ENCODE results near the gene IFRD2.
"Not testable (repeated sequence)": the region's sequence is repeated elsewhere in the genome, so short reads cannot be mapped to it uniquely, and the experiment has no call there.

Gene IFRD2

GRCh38 chr3:50278123-50278879 is 13.9 kb downstream of the IFRD2 start:
- no peak for DNase-seq

- DNase-seq = no peak
These were observed 15.5 kb downstream of the IFRD2 start for GRCh38 chr3:50276762-50277101.

GRCh38 chr3:50275996-50276761 is 16.1 kb downstream of the IFRD2 start:
- DNase-seq = no peak

GRCh38 chr3:50275141-50275995 is 16.9 kb downstream of the IFRD2 start:
- DNase-seq = no peak

- DNase-seq = peak; percentile 74
These were observed 17.7 kb downstream of the IFRD2 start for GRCh38 chr3:50274371-50275104.

- DNase-seq = no peak
These were observed 18.6 kb downstream of the IFRD2 start for GRCh38 chr3:50273689-50274065.

- DNase-seq = peak; percentile 86
These were observed 19.1 kb downstream of the IFRD2 start for GRCh38 chr3:50272911-50273688.

GRCh38 chr3:50272538-50272910 is 19.7 kb downstream of the IFRD2 start:
- not testable (repeated sequence) for DNase-seq

GRCh38 chr3:50271314-50271936 is 20.8 kb downstream of the IFRD2 start:
- no peak for DNase-seq

- no peak for DNase-seq
These were observed 21.6 kb downstream of the IFRD2 start for GRCh38 chr3:50270422-50271224.

- no peak for DNase-seq
These were observed 22.2 kb downstream of the IFRD2 start for GRCh38 chr3:50269977-50270413.

- no peak for DNase-seq
These were observed 22.8 kb downstream of the IFRD2 start for GRCh38 chr3:50269460-50269859.

- DNase-seq = no peak
These were observed 23.4 kb downstream of the IFRD2 start, which contains the start of gene SEMA3B for GRCh38 chr3:50268703-50269451. TSS of gene SEMA3B (plus strand) at chr3:50269147. CDS start at chr3:50269241, 94 bp downstream.

- DNase-seq = no peak
These were observed 24.0 kb downstream of the IFRD2 start for GRCh38 chr3:50268276-50268675.

- no peak for DNase-seq
These were observed 24.8 kb downstream of the IFRD2 start for GRCh38 chr3:50267280-50267913.

- no peak for DNase-seq
These were observed 25.4 kb downstream of the IFRD2 start for GRCh38 chr3:50266836-50267235.

GRCh38 chr3:50266017-50266416 is 26.2 kb downstream of the IFRD2 start:
- DNase-seq = no peak

GRCh38 chr3:50265571-50265970 is 26.7 kb downstream of the IFRD2 start:
- no peak for DNase-seq

GRCh38 chr3:50264964-50265485 is 27.2 kb downstream of the IFRD2 start:
- DNase-seq = no peak

All from CD4-positive, alpha-beta T cell treated with Interleukin-10 for 1 hour (primary cell).